ENCODE measurements around the gene CTSZ. TPM values are rescaled to one million over a fixed set of nuclear protein-coding genes. Genes with fewer than 3 reads are reported as not detected.

Gene CTSZ
- total RNA-seq, 4 donors from 2014 or later: 25.2 to 58.7 (median 51.9) TPM

DNA sequence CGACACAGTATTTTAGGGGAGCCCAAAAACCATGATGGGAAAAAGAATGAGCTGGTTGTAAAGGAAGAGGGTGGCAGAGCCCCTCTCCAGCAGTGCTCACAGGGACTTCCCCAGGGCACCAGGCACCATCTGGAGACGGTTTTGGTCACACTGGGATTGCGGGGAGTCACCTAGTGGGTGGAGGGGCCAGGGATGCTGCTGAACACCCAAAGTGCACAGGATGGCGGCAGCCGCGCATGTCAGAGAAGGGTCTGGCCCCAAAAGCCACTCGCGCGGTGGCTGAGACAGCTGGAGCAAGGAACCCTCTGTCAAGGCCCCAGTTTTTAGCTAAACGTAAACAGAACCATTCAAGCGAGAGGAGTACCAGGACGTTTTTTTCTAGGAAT is 10.8 kb downstream of the CTSZ start:
- Histone ChIP-seq H3K4me1 (peaks cover 0 to 12% of the 10 kb centered on the region in 2 donors), H3K4me3 (no peak overlapping the region), H3K9me3 (no peaks in the 10 kb centered on the region), H3K36me3 (peaks cover 2 to 78% of the 10 kb centered on the region in 2 donors), H3K27ac (no peak overlapping the region), H3K27me3 (no peaks in the 10 kb centered on the region)
- in situ Hi-C loops (cut with MboI; ENCODE audit: low sequenced_read_pairs in 4 of 4): loop anchor here in 1 of 4 donors (25.0 kb wide), 1 partner anchor 109 kb away; no protein-coding TSS in a partner anchor
- TF ChIP-seq POLR2A (IDR thresholded peaks at IDR 0.05) (no peak), CTCF (IDR thresholded peaks at IDR 0.05 in 4 of 5, conservative IDR thresholded peaks at IDR 0.05 in 1 of 5) (no peak)
- ATAC-seq (no peak), DNase-seq (no peak)
- intact Hi-C loops (cut with DNase I; ENCODE audit: low total_unique reads): no loop called here

GRCh38 chr20:58995461-58996225 is 11.4 kb downstream of the CTSZ start:
- Histone ChIP-seq H3K4me1 (peaks cover 0 to 12% of the 10 kb centered on the region in 2 donors), H3K4me3 (no peak overlapping the region), H3K27ac (no peak overlapping the region), H3K27me3 (no peaks in the 10 kb centered on the region), H3K9me3 (no peaks in the 10 kb centered on the region), H3K36me3 (peaks cover 2 to 81% of the 10 kb centered on the region in 2 donors)
- TF ChIP-seq POLR2A (IDR thresholded peaks at IDR 0.05) (no peak), CTCF (IDR thresholded peaks at IDR 0.05 in 4 of 5, conservative IDR thresholded peaks at IDR 0.05 in 1 of 5) (no peak)
- intact Hi-C loops (cut with DNase I; ENCODE audit: low total_unique reads) (no loop called here), in situ Hi-C loops (cut with MboI; ENCODE audit: low sequenced_read_pairs in 4 of 4) (loop anchor here in 1 of 4 donors (25.0 kb wide), 1 partner anchor 108 kb away; no protein-coding TSS in a partner anchor)
- DNase-seq (no peak), ATAC-seq (no peak)

GRCh38 chr20:58994390-58995159 is 12.5 kb downstream of the CTSZ start:
- Histone ChIP-seq H3K27me3 (no peaks in the 10 kb centered on the region), H3K9me3 (no peaks in the 10 kb centered on the region), H3K27ac (peak overlapping the region in 3 of 4 donors; percentile 5 to 51 (median 26)), H3K36me3 (peaks cover 2 to 92% of the 10 kb centered on the region in 2 donors), H3K4me1 (peaks cover 0 to 12% of the 10 kb centered on the region in 2 donors), H3K4me3 (no peak overlapping the region)
- DNase-seq (peak in 1 of 2 donors; percentile 9), ATAC-seq (no peak)
- intact Hi-C loops (cut with DNase I; ENCODE audit: low total_unique reads): no loop called here
- TF ChIP-seq CTCF (IDR thresholded peaks at IDR 0.05 in 4 of 5, conservative IDR thresholded peaks at IDR 0.05 in 1 of 5) (no peak), POLR2A (IDR thresholded peaks at IDR 0.05) (no peak)
- in situ Hi-C loops (cut with MboI; ENCODE audit: low sequenced_read_pairs in 4 of 4): loop anchor here in 1 of 4 donors (25.0 kb wide), 1 partner anchor 107 kb away; no protein-coding TSS in a partner anchor

- TF ChIP-seq CTCF (IDR thresholded peaks at IDR 0.05 in 4 of 5, conservative IDR thresholded peaks at IDR 0.05 in 1 of 5) (no peak), POLR2A (IDR thresholded peaks at IDR 0.05) (no peak)
- Histone ChIP-seq H3K27ac (no peak overlapping the region), H3K4me1 (peaks cover 0 to 12% of the 10 kb centered on the region in 2 donors), H3K27me3 (no peaks in the 10 kb centered on the region), H3K4me3 (no peak overlapping the region), H3K36me3 (peaks cover 2 to 97% of the 10 kb centered on the region in 2 donors), H3K9me3 (no peaks in the 10 kb centered on the region)
- DNase-seq (peak in 1 of 2 donors; percentile 8), ATAC-seq (no peak)
- in situ Hi-C loops (cut with MboI; ENCODE audit: low sequenced_read_pairs in 4 of 4) (loop anchor here in 1 of 4 donors (25.0 kb wide), 1 partner anchor 106 kb away; no protein-coding TSS in a partner anchor), intact Hi-C loops (cut with DNase I; ENCODE audit: low total_unique reads) (no loop called here)
Observed at GRCh38 chr20:58993332-58994248, 13.5 kb downstream of the CTSZ start.

All from gastrocnemius medialis (tissue), 4 donors.